ENCODE data around the gene ADGRG7.

DNA sequence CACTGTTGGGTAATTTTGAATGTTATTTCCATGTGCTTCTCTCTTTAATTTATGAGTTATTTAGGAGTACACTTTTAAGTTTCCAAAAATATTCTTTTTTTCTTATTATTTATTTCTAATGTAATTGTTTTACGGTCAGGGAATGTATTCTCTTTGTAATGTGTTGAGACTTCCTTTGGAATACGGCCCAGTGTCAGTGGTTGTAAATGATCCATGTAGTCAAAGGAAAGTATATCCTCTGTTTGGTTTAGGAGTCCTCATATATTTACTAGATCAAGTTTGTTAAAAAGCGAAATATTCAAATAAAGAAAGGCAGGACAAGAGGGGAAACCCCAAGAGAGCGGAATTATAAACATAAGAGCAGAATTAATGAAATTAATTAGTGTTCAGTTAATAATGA, 49.0 kb upstream of the ADGRG7 start:
- TF ChIP-seq, protein P1, sequence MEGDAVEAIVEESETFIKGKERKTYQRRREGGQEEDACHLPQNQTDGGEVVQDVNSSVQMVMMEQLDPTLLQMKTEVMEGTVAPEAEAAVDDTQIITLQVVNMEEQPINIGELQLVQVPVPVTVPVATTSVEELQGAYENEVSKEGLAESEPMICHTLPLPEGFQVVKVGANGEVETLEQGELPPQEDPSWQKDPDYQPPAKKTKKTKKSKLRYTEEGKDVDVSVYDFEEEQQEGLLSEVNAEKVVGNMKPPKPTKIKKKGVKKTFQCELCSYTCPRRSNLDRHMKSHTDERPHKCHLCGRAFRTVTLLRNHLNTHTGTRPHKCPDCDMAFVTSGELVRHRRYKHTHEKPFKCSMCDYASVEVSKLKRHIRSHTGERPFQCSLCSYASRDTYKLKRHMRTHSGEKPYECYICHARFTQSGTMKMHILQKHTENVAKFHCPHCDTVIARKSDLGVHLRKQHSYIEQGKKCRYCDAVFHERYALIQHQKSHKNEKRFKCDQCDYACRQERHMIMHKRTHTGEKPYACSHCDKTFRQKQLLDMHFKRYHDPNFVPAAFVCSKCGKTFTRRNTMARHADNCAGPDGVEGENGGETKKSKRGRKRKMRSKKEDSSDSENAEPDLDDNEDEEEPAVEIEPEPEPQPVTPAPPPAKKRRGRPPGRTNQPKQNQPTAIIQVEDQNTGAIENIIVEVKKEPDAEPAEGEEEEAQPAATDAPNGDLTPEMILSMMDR (IDR thresholded peaks at IDR 0.05) = no peak
- no peak for TF ChIP-seq EZH2 (IDR thresholded peaks at IDR 0.05; ENCODE audit: borderline replicate concordance, insufficient read depth, low read depth, low read length, poor library complexity, severe bottlenecking)
